HEK293T (cell line): ENCODE results near the gene MIPEP.
A peak's percentile ranks its signal among the peaks of the same experiment; 100 is the strongest.
"Not testable (repeated sequence)": the region's sequence is repeated elsewhere in the genome, so short reads cannot be mapped to it uniquely, and the experiment has no call there.

ENCODE experiments used
- CTCF ChIA-PET: fragments of 350-600 bp; formaldehyde crosslinking; extraction: SDS; loops from one replicate; lab custom pipeline; 2021; ENCODE audit warnings: antibody characterized with exemption, inconsistent platforms; lab: Yijun Ruan, JAX
- POLR2A ChIA-PET: fragments of 350-600 bp; formaldehyde crosslinking; extraction: SDS; loops from one replicate; lab custom pipeline; 2020; ENCODE audit warnings: antibody characterized with exemption, inconsistent platforms; lab: Yijun Ruan, JAX
- DNase-seq: peaks from one replicate; pipeline ENCODE4 v3.0.0; 2012; ENCODE audit warnings: mixed read lengths; ENCODE audit errors: extremely low spot score
- ARNT ChIP-seq: fragments of 450-650 bp; IDR thresholded peaks from 2 replicates; pipeline ENCODE4 v1.6.1; 2017; ENCODE audit warnings: mild to moderate bottlenecking
- BHLHE40 ChIP-seq: fragments of 450-650 bp; IDR thresholded peaks from 2 replicates; pipeline ENCODE4 v1.6.1; 2016; ENCODE audit warnings: mild to moderate bottlenecking, moderate library complexity, borderline replicate concordance
- CTBP1 ChIP-seq: fragments of 450-650 bp; IDR thresholded peaks from 2 replicates; pipeline ENCODE4 v1.6.1; 2016; ENCODE audit warnings: borderline replicate concordance
- ELF4 ChIP-seq: fragments of 450-650 bp; IDR thresholded peaks from 2 replicates; pipeline ENCODE4 v1.6.1; 2017; ENCODE audit warnings: antibody characterized with exemption
- FOXA1 ChIP-seq: fragments of 450-650 bp; IDR thresholded peaks from 2 replicates; pipeline ENCODE4 v1.6.1; 2016; ENCODE audit warnings: mild to moderate bottlenecking
- FOXK2 ChIP-seq: fragments of 450-650 bp; IDR thresholded peaks from 2 replicates; pipeline ENCODE4 v1.6.1; 2016; ENCODE audit warnings: mild to moderate bottlenecking
- FOXM1 ChIP-seq: fragments of 450-650 bp; IDR thresholded peaks from 2 replicates; pipeline ENCODE4 v1.6.1; 2017; ENCODE audit warnings: mild to moderate bottlenecking, borderline replicate concordance
- HDGF ChIP-seq: fragments of 450-650 bp; IDR thresholded peaks from 2 replicates; pipeline ENCODE4 v1.6.1; 2017; ENCODE audit warnings: antibody characterized with exemption, borderline replicate concordance
- L3MBTL2 ChIP-seq: fragments of 450-650 bp; conservative IDR thresholded peaks from 2 replicates; pipeline ENCODE4 v1.6.1; 2016; ENCODE audit warnings: mild to moderate bottlenecking
- LEF1 ChIP-seq: fragments of 450-650 bp; IDR thresholded peaks from 2 replicates; pipeline ENCODE4 v1.6.1; 2017; ENCODE audit warnings: mild to moderate bottlenecking, borderline replicate concordance
- NFRKB ChIP-seq: fragments of 450-650 bp; IDR thresholded peaks from 2 replicates; pipeline ENCODE4 v1.6.1; 2016; ENCODE audit warnings: mild to moderate bottlenecking, moderate library complexity
- PKNOX1 ChIP-seq: fragments of 450-650 bp; IDR thresholded peaks from 2 replicates; pipeline ENCODE4 v1.6.1; 2016
- SP1 ChIP-seq: fragments of 450-650 bp; IDR thresholded peaks from 2 replicates; pipeline ENCODE4 v1.6.1; 2017
- SUZ12 ChIP-seq: fragments of 450-650 bp; IDR thresholded peaks from 2 replicates; pipeline ENCODE4 v1.6.1; 2016; ENCODE audit warnings: mild to moderate bottlenecking
- TARDBP ChIP-seq: fragments of 450-650 bp; IDR thresholded peaks from 2 replicates; pipeline ENCODE4 v1.6.1; 2016
- ZNF384 ChIP-seq: fragments of 450-650 bp; IDR thresholded peaks from 2 replicates; pipeline ENCODE4 v1.6.1; 2016

Gene MIPEP

DNA sequence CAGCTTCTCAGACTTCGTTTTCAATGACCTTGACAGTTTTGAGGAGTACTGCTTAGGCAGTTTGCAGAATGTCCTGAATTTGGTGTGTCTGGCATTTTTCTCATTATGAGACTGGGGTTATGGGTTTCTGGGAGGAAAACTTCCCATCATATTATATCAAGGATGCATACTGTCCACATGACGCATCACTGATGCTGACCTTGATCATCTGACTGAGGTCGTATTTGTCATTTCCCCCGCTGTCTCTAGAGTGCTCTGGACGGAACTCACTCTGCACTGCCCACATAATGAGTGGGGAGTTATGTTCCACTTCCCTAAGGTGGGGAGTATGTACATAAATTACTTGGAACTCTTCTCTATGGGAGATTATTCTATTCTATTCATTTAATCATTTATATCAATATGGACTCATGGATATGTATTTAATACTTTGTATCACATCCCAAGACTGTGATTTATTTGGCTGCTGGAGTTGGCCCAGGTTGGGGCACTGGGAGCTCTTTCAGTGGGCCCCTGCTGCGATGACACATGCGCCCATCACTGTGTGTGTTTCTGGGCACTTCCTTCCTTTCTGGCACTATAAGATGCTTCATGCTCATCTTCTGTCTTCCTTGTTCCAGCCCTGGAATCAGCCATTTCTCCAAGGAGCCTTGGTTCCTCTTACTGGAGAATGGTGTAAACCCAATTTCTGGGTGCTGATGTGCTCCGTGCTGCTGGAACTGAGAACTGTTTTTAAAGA is 138.6 kb downstream of the MIPEP start:
- DNase-seq = no peak
- ChIA-PET CTCF (no interaction called here), POLR2A (no interaction called here)
- TF ChIP-seq ELF4 (no peak), NFRKB (no peak), CTBP1 (no peak)

DNA sequence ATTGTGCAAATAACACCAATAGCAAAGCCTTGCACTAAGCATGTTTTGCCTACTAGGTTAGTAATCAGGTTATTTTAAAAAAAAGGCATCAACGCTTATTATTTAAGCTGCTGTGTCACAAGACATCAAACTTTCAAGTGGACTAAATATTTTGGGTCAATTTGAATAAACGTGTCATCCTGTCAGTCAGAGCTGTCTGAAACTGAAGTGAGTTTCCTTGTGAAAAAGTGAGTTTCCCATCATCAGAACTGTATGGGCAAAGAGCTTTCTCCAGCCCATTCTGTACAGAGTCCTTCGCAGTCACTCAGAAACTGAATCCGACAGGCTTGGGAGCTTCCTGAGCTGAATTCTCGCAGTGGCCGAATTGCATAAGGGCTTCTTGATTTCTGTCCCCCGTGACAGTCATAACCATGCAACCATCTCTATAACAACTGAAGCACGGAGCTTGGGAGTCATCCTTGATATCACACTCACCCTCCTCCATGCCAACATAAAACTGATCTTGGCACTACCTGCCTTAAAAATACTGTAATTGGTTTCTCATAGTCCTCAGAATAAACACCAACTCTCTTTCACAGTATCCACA is 139.8 kb downstream of the MIPEP start:
- POLR2A ChIA-PET = no interaction called here
- no peak for DNase-seq
- no peak for TF ChIP-seq BHLHE40
- no peak for TF ChIP-seq FOXA1
- no peak for TF ChIP-seq FOXM1
- no peak for TF ChIP-seq SP1
- no peak for TF ChIP-seq CTBP1
- no peak for TF ChIP-seq SUZ12
- CTCF ChIA-PET = no interaction called here

- no peak for TF ChIP-seq ARNT
- TF ChIP-seq HDGF = no peak
- ChIA-PET CTCF (no interaction called here), POLR2A (no interaction called here)
- no peak for DNase-seq
These were observed 140.8 kb downstream of the MIPEP start for GRCh38 chr13:23748109-23748990.

DNA sequence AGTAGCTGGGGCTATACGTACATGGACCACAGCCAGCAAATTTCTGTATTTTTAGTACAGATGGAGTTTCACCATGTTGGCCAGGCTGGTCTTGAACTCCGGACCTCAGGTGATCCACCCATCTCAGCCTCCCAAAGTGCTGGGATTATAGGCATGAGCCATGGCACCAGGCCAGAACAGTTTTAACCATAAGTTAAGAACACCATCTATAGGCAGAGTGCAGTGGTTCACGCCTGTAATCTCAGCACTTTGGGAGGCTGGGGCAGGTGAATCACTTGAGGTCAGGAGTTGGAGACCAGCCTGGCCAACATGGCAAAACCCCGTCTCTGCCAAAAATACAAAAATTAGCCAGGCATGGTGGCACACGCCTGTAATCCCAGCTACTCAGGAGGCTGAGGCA is 143.1 kb downstream of the MIPEP start:
- POLR2A ChIA-PET, DNase-seq, CTCF ChIA-PET: not testable (repeated sequence)

DNA sequence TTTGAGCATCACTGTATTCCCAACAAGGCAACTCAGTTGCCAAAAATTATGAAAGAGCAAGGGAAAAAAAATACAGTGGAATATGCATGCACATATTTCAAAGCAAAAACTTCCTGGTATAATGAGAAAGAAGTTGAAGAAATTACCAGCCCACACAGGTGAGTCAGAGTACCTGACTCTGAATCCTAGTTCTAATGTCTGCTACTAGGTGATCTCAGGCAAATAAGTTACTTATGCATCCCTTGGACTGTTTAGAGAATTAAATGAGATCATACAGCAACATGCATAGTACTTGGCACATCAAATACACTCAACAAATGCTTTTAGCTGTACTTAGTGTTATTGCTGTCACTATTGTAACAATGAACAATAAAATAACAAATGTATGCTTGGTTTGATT is 144.9 kb downstream of the MIPEP start:
- TF ChIP-seq FOXK2 = no peak
- CTCF ChIA-PET = interaction anchor here (0.6 kb wide), 1 partner anchor 194 kb away, joined by 3 read pairs; no protein-coding TSS in a partner anchor
- POLR2A ChIA-PET = no interaction called here

DNA sequence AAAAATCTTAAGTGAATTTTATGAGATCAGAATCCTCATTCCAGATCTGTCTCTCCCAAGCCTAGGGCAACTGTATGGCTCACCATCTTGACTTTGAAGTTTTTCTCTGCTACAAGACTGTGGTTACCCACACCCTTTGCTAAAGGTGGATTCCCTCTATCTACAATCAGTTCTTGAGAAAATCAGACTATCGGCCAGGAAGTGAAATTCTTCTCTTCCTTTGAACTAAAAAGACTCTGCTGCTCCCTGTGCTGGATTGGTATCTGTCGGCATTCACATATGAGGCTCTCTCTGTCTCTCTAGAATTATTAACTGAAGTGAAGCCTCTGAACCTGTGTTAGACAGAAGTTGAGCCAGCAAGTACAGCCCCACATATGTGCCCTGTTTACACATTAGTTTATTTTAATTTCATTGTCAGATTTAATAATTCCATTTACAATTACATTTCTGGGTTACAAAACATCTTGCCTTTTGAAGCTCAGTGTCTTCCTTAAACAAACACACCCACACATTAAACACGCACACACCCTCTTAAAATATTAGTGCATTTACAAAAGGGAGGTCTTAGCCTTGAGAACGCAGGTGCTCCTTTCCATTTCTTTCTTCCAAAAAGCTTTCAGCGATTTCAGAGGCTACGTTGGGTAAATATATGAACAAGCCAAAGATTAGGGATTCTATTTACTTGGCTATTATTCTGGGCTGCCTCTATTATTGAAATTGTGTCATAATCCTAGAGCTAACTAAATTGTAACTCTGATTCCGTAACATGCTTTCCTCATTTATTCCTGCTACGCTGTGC is 145.7 kb downstream of the MIPEP start:
- CTCF ChIA-PET = interaction anchor here (0.6 kb wide), 1 partner anchor 194 kb away, joined by 3 read pairs; no protein-coding TSS in a partner anchor
- DNase-seq = no peak
- POLR2A ChIA-PET = no interaction called here
- TF ChIP-seq LEF1 = no peak
- TF ChIP-seq CTBP1 = no peak
- TF ChIP-seq SUZ12 = no peak
- TF ChIP-seq PKNOX1 = no peak
- TF ChIP-seq ELF4 = no peak
- TF ChIP-seq SP1 = no peak
- TF ChIP-seq FOXK2 = no peak
- TF ChIP-seq TARDBP = no peak
- TF ChIP-seq HDGF = no peak
- TF ChIP-seq FOXA1 = no peak
- TF ChIP-seq BHLHE40 = no peak
- TF ChIP-seq ARNT = no peak
- no peak for TF ChIP-seq FOXM1
- TF ChIP-seq NFRKB = no peak
- no peak for TF ChIP-seq L3MBTL2
- TF ChIP-seq ZNF384 = no peak

More for the DNA sequence above, 144.9 kb downstream of the MIPEP start:
- no peak for DNase-seq

GRCh38 chr13:23741879-23742510 is 147.2 kb downstream of the MIPEP start:
- CTCF ChIA-PET = interaction anchor here (0.6 to 1.6 kb wide), 5 partner anchors 11 to 270 kb away, joined by 3 to 7 read pairs (median 4); no protein-coding TSS in a partner anchor
- peak; percentile 49 for DNase-seq
- TF ChIP-seq CTBP1 = no peak
- POLR2A ChIA-PET = no interaction called here
